Prostate gland (tissue), 2 donors: Measurements from ENCODE around the gene RDM1. TPM values are rescaled to one million over a fixed set of nuclear protein-coding genes. Genes with fewer than 3 reads are reported as not detected.

Experiments used
- DNase-seq: peaks from one replicate; pipeline ENCODE4 v3.0.0-alpha.2; 2019; ENCODE audit warnings: low spot score
- H3K27ac ChIP-seq, 2 donors: fragments of 200-600 bp; sonication (generic); 2 replicates each; pipeline ENCODE4 v1.5.1; 2017 to 2019
- H3K27me3 ChIP-seq: fragments of 200-600 bp; sonication (generic); replicated peaks from 2 replicates; pipeline ENCODE4 v1.5.1; 2019; ENCODE audit not compliant: insufficient read depth
- H3K36me3 ChIP-seq, 2 donors: fragments of 200-600 bp; sonication (generic); 1 replicate in 1 of 2; 2 replicates in 1 of 2; pipeline versions ENCODE4 v1.5.1 to v1.8.1; 2017 to 2019
- H3K4me1 ChIP-seq: fragments of 200-600 bp; sonication (generic); replicated peaks from 2 replicates; pipeline ENCODE4 v1.5.1; 2019
- H3K4me3 ChIP-seq, 2 donors: fragments of 200-600 bp; sonication (generic); 2 replicates each; pipeline ENCODE4 v1.5.1; 2017 to 2019
- H3K9me3 ChIP-seq: fragments of 200-600 bp; sonication (generic); 2 replicates; pipeline ENCODE4 v1.5.1; 2017
- CTCF ChIP-seq, 4 experiments: fragments of 200-600 bp in 2 of 4; fragments of 450-650 bp in 2 of 4; sonication (generic) in 2 of 4; IDR thresholded peaks; 1 replicate in 3 of 4; 2 replicates in 1 of 4; pipeline ENCODE4 v1.5.1; 2016 to 2019; ENCODE audit warnings: antibody characterized with exemption in 4 of 4, mild to moderate bottlenecking in 2 of 4, moderate library complexity in 2 of 4
- POLR2A ChIP-seq: fragments of 450-650 bp; IDR thresholded peaks from one replicate; pipeline ENCODE4 v1.6.1; 2016; ENCODE audit warnings: antibody characterized with exemption, mild to moderate bottlenecking
- POLR2AphosphoS5 ChIP-seq: sonication (generic); formaldehyde crosslinking; IDR thresholded peaks from one replicate; pipeline ENCODE4 v1.6.1; 2017; ENCODE audit warnings: antibody characterized with exemption
- WGBS: methylation state at CpG from one replicate; pipeline ENCODE4 v1.1.5; 2018; 5-methylcytosine and 5-hydroxymethylcytosine counted together
- intact Hi-C: fragments of 100-400 bp; cut with DNase I; formaldehyde crosslinking; loops from one replicate; pipeline ENCODE4 v1.14.2; 2022
- total RNA-seq, 2 donors: library from RNA; depleted of rRNA; stranded (reverse); fragments of >200 nt; gene quantifications; one replicate each; pipeline ENCODE4 v1.1.0, GENCODE V29; 2016

RDM1 gene
- total RNA-seq, 2 donors from 2014 or later = 2.4 TPM; not detected in 1

GRCh38 chr17:35889818-35890773, 40.5 kb downstream of the RDM1 start:
- TF ChIP-seq POLR2AphosphoS5 (no peak), CTCF (IDR thresholded peaks at IDR 0.05) (no peak), POLR2A (no peak)
- H3K36me3 ChIP-seq = no peaks in the 10 kb centered on the region
- H3K27ac ChIP-seq = no peak overlapping the region
- no peaks in the 10 kb centered on the region for H3K9me3 ChIP-seq
- 82% methylated on average over 2 of the region's 2 CpGs for WGBS
- intact Hi-C loops = no loop called here
- no peak overlapping the region for H3K4me3 ChIP-seq
- no peak for DNase-seq
- no peaks in the 10 kb centered on the region for H3K4me1 ChIP-seq
- no peaks in the 10 kb centered on the region for H3K27me3 ChIP-seq

- TF ChIP-seq POLR2A (no peak), POLR2AphosphoS5 (no peak), CTCF (IDR thresholded peaks at IDR 0.05) (no peak)
- Histone ChIP-seq H3K4me1 (no peaks in the 10 kb centered on the region), H3K27me3 (no peaks in the 10 kb centered on the region), H3K4me3 (no peak overlapping the region), H3K36me3 (no peaks in the 10 kb centered on the region), H3K9me3 (no peaks in the 10 kb centered on the region), H3K27ac (no peak overlapping the region)
- DNase-seq = no peak
- 94% methylated on average over 2 of the region's 2 CpGs for WGBS
- intact Hi-C loops = no loop called here
Measured at GRCh38 chr17:35889241-35889640, 41.3 kb downstream of the RDM1 start.

GRCh38 chr17:35879773-35880654, 50.6 kb downstream of the RDM1 start, which contains the start of gene CCL5:
Gene CCL5 (minus strand): TSS chr17:35880360.
- H3K27ac ChIP-seq = no peak within 1 kb of the TSS
- no peak for DNase-seq

GRCh38 chr17:35878361-35878760, 52.2 kb downstream of the RDM1 start:
- WGBS = 48% methylated on average over 4 of the region's 4 CpGs
- no peak for TF ChIP-seq CTCF (IDR thresholded peaks at IDR 0.05)
- TF ChIP-seq POLR2A = no peak
- no peak for TF ChIP-seq POLR2AphosphoS5
- H3K4me1 ChIP-seq = no peaks in the 10 kb centered on the region
- no peak overlapping the region for H3K4me3 ChIP-seq
- no peak overlapping the region for H3K27ac ChIP-seq
- intact Hi-C loops = no loop called here
- H3K36me3 ChIP-seq = no peaks in the 10 kb centered on the region
- no peaks in the 10 kb centered on the region for H3K27me3 ChIP-seq
- no peaks in the 10 kb centered on the region for H3K9me3 ChIP-seq
- DNase-seq = no peak

More at GRCh38 chr17:35879773-35880654, 50.6 kb downstream of the RDM1 start, which contains the start of gene CCL5:
- TF ChIP-seq CTCF (IDR thresholded peaks at IDR 0.05) (no peak), POLR2AphosphoS5 (peak; percentile 5), POLR2A (no peak)
- 62% methylated on average over 11 of the region's 11 CpGs for WGBS
- H3K9me3 ChIP-seq = no peaks in the 10 kb centered on the region
- H3K4me3 ChIP-seq = no peak within 1 kb of the TSS
- intact Hi-C loops = no loop called here
- no peaks in the 10 kb centered on the region for H3K27me3 ChIP-seq
- no peaks in the 10 kb centered on the region for H3K4me1 ChIP-seq
- H3K36me3 ChIP-seq = no peaks in the 10 kb centered on the region
